ENCODE measurements around the gene ZBTB20. TPM values are rescaled to one million over a fixed set of nuclear protein-coding genes. Genes with fewer than 3 reads are reported as not detected.

ZBTB20 gene
- total RNA-seq, 2 experiments from 2014 or later, result 8.1 TPM

GRCh38 chr3:114597871-114598270, 549.2 kb downstream of the ZBTB20 start:
- DNase-seq, result no peak
- H3K36me3 Mint-ChIP-seq (ENCODE audit: low read depth), result no peaks in the 10 kb centered on the region
- ChIA-PET POLR2A (no interaction called here), CTCF (no interaction called here)
- no peaks in the 10 kb centered on the region for H3K4me1 Mint-ChIP-seq (ENCODE audit: low read depth)
- no peaks in the 10 kb centered on the region for H3K9me3 Mint-ChIP-seq (ENCODE audit: insufficient read depth)
- no peaks in the 10 kb centered on the region for H3K27me3 Mint-ChIP-seq (ENCODE audit: low read depth)
- H3K27ac Mint-ChIP-seq, result no peak overlapping the region
- ATAC-seq, result no peak
- no peak overlapping the region for H3K4me3 Mint-ChIP-seq

GRCh38 chr3:114597012-114597411, 550.1 kb downstream of the ZBTB20 start:
- Mint-ChIP-seq H3K4me3 (no peak overlapping the region), H3K9me3 (ENCODE audit: insufficient read depth) (no peaks in the 10 kb centered on the region), H3K4me1 (ENCODE audit: low read depth) (no peaks in the 10 kb centered on the region), H3K36me3 (ENCODE audit: low read depth) (no peaks in the 10 kb centered on the region), H3K27ac (no peak overlapping the region), H3K27me3 (ENCODE audit: low read depth) (no peaks in the 10 kb centered on the region)
- DNase-seq (no peak), ATAC-seq (no peak)
- ChIA-PET CTCF (no interaction called here), POLR2A (no interaction called here)

GRCh38 chr3:114596147-114596546, 550.9 kb downstream of the ZBTB20 start:
- H3K27ac Mint-ChIP-seq, result no peak overlapping the region
- POLR2A ChIA-PET, result no interaction called here

GRCh38 chr3:114595522-114596028, 551.5 kb downstream of the ZBTB20 start:
- no peaks in the 10 kb centered on the region for H3K36me3 Mint-ChIP-seq (ENCODE audit: low read depth)
- DNase-seq (no peak), ATAC-seq (no peak)
- H3K27ac Mint-ChIP-seq, result no peak overlapping the region
- no peaks in the 10 kb centered on the region for H3K4me1 Mint-ChIP-seq (ENCODE audit: low read depth)
- ChIA-PET POLR2A (no interaction called here), CTCF (no interaction called here)
- H3K4me3 Mint-ChIP-seq, result no peak overlapping the region
- no peaks in the 10 kb centered on the region for H3K9me3 Mint-ChIP-seq (ENCODE audit: insufficient read depth)
- H3K27me3 Mint-ChIP-seq (ENCODE audit: low read depth), result no peaks in the 10 kb centered on the region

More at GRCh38 chr3:114596147-114596546, 550.9 kb downstream of the ZBTB20 start:
- Mint-ChIP-seq H3K4me1 (ENCODE audit: low read depth) (no peaks in the 10 kb centered on the region), H3K9me3 (ENCODE audit: insufficient read depth) (no peaks in the 10 kb centered on the region), H3K36me3 (ENCODE audit: low read depth) (no peaks in the 10 kb centered on the region), H3K4me3 (no peak overlapping the region), H3K27me3 (ENCODE audit: low read depth) (no peaks in the 10 kb centered on the region)
- DNase-seq, result no peak
- ATAC-seq, result no peak
- CTCF ChIA-PET, result no interaction called here

GRCh38 chr3:114590309-114591047, 556.6 kb downstream of the ZBTB20 start:
- H3K36me3 Mint-ChIP-seq (ENCODE audit: low read depth), result no peaks in the 10 kb centered on the region
- ChIA-PET CTCF (no interaction called here), POLR2A (no interaction called here)
- ATAC-seq, result no peak
- DNase-seq, result no peak
- H3K9me3 Mint-ChIP-seq (ENCODE audit: insufficient read depth), result no peaks in the 10 kb centered on the region
- no peaks in the 10 kb centered on the region for H3K4me1 Mint-ChIP-seq (ENCODE audit: low read depth)
- no peaks in the 10 kb centered on the region for H3K27me3 Mint-ChIP-seq (ENCODE audit: low read depth)
- H3K4me3 Mint-ChIP-seq, result no peak overlapping the region
- no peak overlapping the region for H3K27ac Mint-ChIP-seq

- H3K4me3 Mint-ChIP-seq, result no peak overlapping the region
- ChIA-PET CTCF (no interaction called here), POLR2A (no interaction called here)
- no peak for DNase-seq
- no peak for ATAC-seq
- no peaks in the 10 kb centered on the region for H3K36me3 Mint-ChIP-seq (ENCODE audit: low read depth)
- H3K27me3 Mint-ChIP-seq (ENCODE audit: low read depth), result no peaks in the 10 kb centered on the region
- no peak overlapping the region for H3K27ac Mint-ChIP-seq
- no peaks in the 10 kb centered on the region for H3K9me3 Mint-ChIP-seq (ENCODE audit: insufficient read depth)
- peaks cover 1% of the 10 kb centered on the region for H3K4me1 Mint-ChIP-seq (ENCODE audit: low read depth)
Measured at GRCh38 chr3:114587986-114588385, 559.1 kb downstream of the ZBTB20 start.

GRCh38 chr3:114586119-114586518, 561.0 kb downstream of the ZBTB20 start:
- no peak for DNase-seq
- Mint-ChIP-seq H3K4me1 (ENCODE audit: low read depth) (peaks cover 6% of the 10 kb centered on the region), H3K27ac (no peak overlapping the region), H3K4me3 (no peak overlapping the region), H3K9me3 (ENCODE audit: insufficient read depth) (no peaks in the 10 kb centered on the region), H3K27me3 (ENCODE audit: low read depth) (no peaks in the 10 kb centered on the region), H3K36me3 (ENCODE audit: low read depth) (no peaks in the 10 kb centered on the region)
- ATAC-seq, result no peak
- ChIA-PET CTCF (no interaction called here), POLR2A (no interaction called here)

- CTCF ChIA-PET, result no interaction called here
- H3K4me3 Mint-ChIP-seq, result no peak overlapping the region
- H3K36me3 Mint-ChIP-seq (ENCODE audit: low read depth), result no peaks in the 10 kb centered on the region
Measured at GRCh38 chr3:114585687-114586086, 561.4 kb downstream of the ZBTB20 start.

GRCh38 chr3:114584734-114585371, 562.2 kb downstream of the ZBTB20 start:
- ChIA-PET CTCF (no interaction called here), POLR2A (no interaction called here)
- no peak for ATAC-seq
- H3K4me3 Mint-ChIP-seq, result no peak overlapping the region
- peaks cover 6% of the 10 kb centered on the region for H3K4me1 Mint-ChIP-seq (ENCODE audit: low read depth)
- H3K27me3 Mint-ChIP-seq (ENCODE audit: low read depth), result no peaks in the 10 kb centered on the region
- H3K9me3 Mint-ChIP-seq (ENCODE audit: insufficient read depth), result no peaks in the 10 kb centered on the region
- no peak for DNase-seq
- no peak overlapping the region for H3K27ac Mint-ChIP-seq
- no peaks in the 10 kb centered on the region for H3K36me3 Mint-ChIP-seq (ENCODE audit: low read depth)

More at GRCh38 chr3:114585687-114586086, 561.4 kb downstream of the ZBTB20 start:
- Mint-ChIP-seq H3K27me3 (ENCODE audit: low read depth) (no peaks in the 10 kb centered on the region), H3K4me1 (ENCODE audit: low read depth) (peaks cover 6% of the 10 kb centered on the region), H3K27ac (no peak overlapping the region), H3K9me3 (ENCODE audit: insufficient read depth) (no peaks in the 10 kb centered on the region)
- no peak for DNase-seq
- POLR2A ChIA-PET, result no interaction called here
- ATAC-seq, result no peak

- Mint-ChIP-seq H3K27ac (no peak overlapping the region), H3K27me3 (ENCODE audit: low read depth) (no peaks in the 10 kb centered on the region), H3K4me1 (ENCODE audit: low read depth) (peaks cover 6% of the 10 kb centered on the region), H3K4me3 (no peak overlapping the region), H3K36me3 (ENCODE audit: low read depth) (no peaks in the 10 kb centered on the region), H3K9me3 (ENCODE audit: insufficient read depth) (no peaks in the 10 kb centered on the region)
- ATAC-seq (no peak), DNase-seq (no peak)
- POLR2A ChIA-PET, result no interaction called here
- CTCF ChIA-PET, result no interaction called here
Measured at GRCh38 chr3:114582929-114583328, 564.2 kb downstream of the ZBTB20 start.

GRCh38 chr3:114572364-114573062, 574.6 kb downstream of the ZBTB20 start:
- no peak for DNase-seq
- Mint-ChIP-seq H3K9me3 (ENCODE audit: insufficient read depth) (no peaks in the 10 kb centered on the region), H3K27ac (no peak overlapping the region), H3K36me3 (ENCODE audit: low read depth) (no peaks in the 10 kb centered on the region), H3K4me1 (ENCODE audit: low read depth) (no peaks in the 10 kb centered on the region), H3K27me3 (ENCODE audit: low read depth) (no peaks in the 10 kb centered on the region), H3K4me3 (no peak overlapping the region)
- ATAC-seq, result no peak
- CTCF ChIA-PET, result interaction anchor here (1.2 kb wide), 1 partner anchor 10 kb away, joined by 5 read pairs; no protein-coding TSS in a partner anchor
- POLR2A ChIA-PET, result no interaction called here

- ATAC-seq (no peak), DNase-seq (no peak)
- ChIA-PET CTCF (interaction anchor here (1.2 kb wide), 1 partner anchor 9 kb away, joined by 5 read pairs; no protein-coding TSS in a partner anchor), POLR2A (no interaction called here)
- H3K27ac Mint-ChIP-seq, result no peak overlapping the region
- H3K9me3 Mint-ChIP-seq (ENCODE audit: insufficient read depth), result no peaks in the 10 kb centered on the region
- H3K4me3 Mint-ChIP-seq, result no peak overlapping the region
- H3K36me3 Mint-ChIP-seq (ENCODE audit: low read depth), result no peaks in the 10 kb centered on the region
- no peaks in the 10 kb centered on the region for H3K27me3 Mint-ChIP-seq (ENCODE audit: low read depth)
- H3K4me1 Mint-ChIP-seq (ENCODE audit: low read depth), result peaks cover 8% of the 10 kb centered on the region
Measured at GRCh38 chr3:114571363-114571762, 575.7 kb downstream of the ZBTB20 start.
